Right cardiac atrium (tissue), 5 donors: Measurements from ENCODE around the gene PPP4R2. TPM values are rescaled to one million over a fixed set of nuclear protein-coding genes. Genes with fewer than 3 reads are reported as not detected.

Experiments used
- ATAC-seq, 2 donors: fragments of 200-7000 bp; cut with Tn5 transposase; one replicate each; pipeline versions ENCODE4 v1.8.0 to v1.9.1; 2020; ENCODE audit warnings: moderate library complexity in 2 of 2, mild to moderate bottlenecking in 1 of 2
- DNase-seq, 3 donors: peaks; one replicate each; pipeline ENCODE4 v3.0.0-alpha.2; 2020
- H3K27ac ChIP-seq: one replicate; pipeline ENCODE4 v1.5.1; 2013; ENCODE audit warnings: mild to moderate bottlenecking, low read length, control low read depth, moderate library complexity
- H3K27me3 ChIP-seq: one replicate; pipeline ENCODE4 v1.6.1; 2013; ENCODE audit not compliant: control insufficient read depth, insufficient read depth
- H3K4me1 ChIP-seq: one replicate; pipeline ENCODE4 v1.6.1; 2013; ENCODE audit warnings: low read length; ENCODE audit not compliant: control insufficient read depth, insufficient read depth
- H3K4me3 ChIP-seq: one replicate; pipeline ENCODE4 v1.5.1; 2013; ENCODE audit warnings: low read length, control low read depth
- H3K9me3 ChIP-seq: one replicate; pipeline ENCODE4 v1.6.1; 2013; ENCODE audit warnings: low read length; ENCODE audit not compliant: control insufficient read depth
- WGBS: extraction: QIAGEN DNeasy Blood & Tissue Kit; methylation state at CpG from one replicate; pipeline ENCODE4 v1.1.7; 2013; 5-methylcytosine and 5-hydroxymethylcytosine counted together
- intact Hi-C, 4 donors: fragments of 100-400 bp; cut with DNase I; formaldehyde crosslinking; loops; one replicate each; pipeline versions ENCODE4 v1.11.0 to v1.14.0; 2022 to 2023
- polyA plus RNA-seq: library from polyadenylated mRNA; stranded (reverse); fragments of 200-250 nt; gene quantifications from one replicate; pipeline ENCODE4 v1.2.3, GENCODE V29; 2013
- total RNA-seq, 4 donors: library from RNA; stranded (reverse); fragmentation: NEBNext Ultra II Directional; extraction: Animal tissue kit (Norgen Biotek cat#: 25700); gene quantifications; one replicate each; pipeline ENCODE4 v1.2.1, GENCODE V29; 2021
- donor health status: healthy with polysubstance abuse.
- donor health status: DM: no; HTN: yes; CAD: no.
- donor health status: DM: no; HTN: no; CAD: no.
- donor health status: DM: no; HTN: yes; CAD: no; lungs with severe emphysema.
- donor health status: DM: yes; HTN: yes; CAD: no.

PPP4R2 gene
- total and polyA plus RNA-seq, 5 donors = 18.3 to 73.7 (median 71.0) TPM

- Histone ChIP-seq H3K9me3 (no peaks in the 10 kb centered on the region), H3K4me3 (no peak overlapping the region), H3K27ac (no peak overlapping the region), H3K4me1 (no peaks in the 10 kb centered on the region), H3K27me3 (no peaks in the 10 kb centered on the region)
- ATAC-seq (no peak), DNase-seq (no peak)
- intact Hi-C loops = no loop called here
- 82% methylated on average over 1 of the region's 1 CpG for WGBS
These were observed 20.3 kb upstream of the PPP4R2 start for GRCh38 chr3:72976281-72976741.

- H3K27me3 ChIP-seq = no peaks in the 10 kb centered on the region
- intact Hi-C loops = no loop called here
- ATAC-seq (no peak), DNase-seq (no peak)
- no peaks in the 10 kb centered on the region for H3K9me3 ChIP-seq
- no peak overlapping the region for H3K27ac ChIP-seq
- WGBS = 74% methylated on average over 5 of the region's 5 CpGs
- H3K4me1 ChIP-seq = no peaks in the 10 kb centered on the region
- no peak overlapping the region for H3K4me3 ChIP-seq
These were observed 19.4 kb upstream of the PPP4R2 start for GRCh38 chr3:72977060-72977808.

GRCh38 chr3:72982609-72983366 lies 13.8 kb upstream of the PPP4R2 start:
- H3K4me1 ChIP-seq = no peaks in the 10 kb centered on the region
- H3K27ac ChIP-seq = no peak overlapping the region
- no peaks in the 10 kb centered on the region for H3K9me3 ChIP-seq
- intact Hi-C loops = no loop called here
- DNase-seq (no peak), ATAC-seq (no peak)
- WGBS = 76% methylated on average over 3 of the region's 3 CpGs
- H3K4me3 ChIP-seq = no peak overlapping the region
- H3K27me3 ChIP-seq = no peaks in the 10 kb centered on the region

- WGBS = 95% methylated on average over 1 of the region's 1 CpG
- DNase-seq (no peak), ATAC-seq (no peak)
- no peak overlapping the region for H3K27ac ChIP-seq
- H3K4me3 ChIP-seq = no peak overlapping the region
- no peaks in the 10 kb centered on the region for H3K9me3 ChIP-seq
- intact Hi-C loops = no loop called here
- H3K27me3 ChIP-seq = no peaks in the 10 kb centered on the region
- H3K4me1 ChIP-seq = no peaks in the 10 kb centered on the region
These were observed 11.0 kb upstream of the PPP4R2 start for GRCh38 chr3:72985576-72985975.

GRCh38 chr3:72990701-72991395 lies 5.8 kb upstream of the PPP4R2 start:
- no peak overlapping the region for H3K27ac ChIP-seq
- no peak overlapping the region for H3K4me3 ChIP-seq
- ATAC-seq (no peak), DNase-seq (no peak)
- WGBS = 89% methylated on average over 5 of the region's 5 CpGs
- intact Hi-C loops = loop anchor here in 3 of 4 donors (10.0 kb wide), 2 partner anchors 46 to 54 kb away; no protein-coding TSS in a partner anchor
- H3K27me3 ChIP-seq = no peaks in the 10 kb centered on the region
- H3K4me1 ChIP-seq = no peaks in the 10 kb centered on the region
- no peaks in the 10 kb centered on the region for H3K9me3 ChIP-seq

GRCh38 chr3:72991522-72991921 lies 5.1 kb upstream of the PPP4R2 start:
- no peaks in the 10 kb centered on the region for H3K9me3 ChIP-seq
- ATAC-seq = no peak
- no peaks in the 10 kb centered on the region for H3K27me3 ChIP-seq
- peaks cover 3% of the 10 kb centered on the region for H3K4me1 ChIP-seq
- no peak overlapping the region for H3K4me3 ChIP-seq
- intact Hi-C loops = loop anchor here in 3 of 4 donors (10.0 kb wide), 2 partner anchors 47 to 53 kb away; no protein-coding TSS in a partner anchor
- WGBS = 80% methylated on average over 2 of the region's 2 CpGs
- DNase-seq = no peak
- H3K27ac ChIP-seq = no peak overlapping the region

GRCh38 chr3:72993391-72993790 lies 3.2 kb upstream of the PPP4R2 start:
- ATAC-seq = no peak
- Histone ChIP-seq H3K4me3 (no peak overlapping the region), H3K4me1 (peaks cover 3% of the 10 kb centered on the region), H3K9me3 (no peaks in the 10 kb centered on the region), H3K27me3 (no peaks in the 10 kb centered on the region), H3K27ac (no peak overlapping the region)
- no peak for DNase-seq
- intact Hi-C loops = loop anchor here in 3 of 4 donors (10.0 kb wide), 2 partner anchors 49 to 51 kb away; no protein-coding TSS in a partner anchor
- WGBS = 73% methylated on average over 6 of the region's 6 CpGs

GRCh38 chr3:72995337-72995736 lies 1.3 kb upstream of the PPP4R2 start:
- DNase-seq = peak in 1 of 3 donors; percentile 52
- Histone ChIP-seq H3K9me3 (no peaks in the 10 kb centered on the region), H3K4me1 (peaks cover 6% of the 10 kb centered on the region), H3K27ac (no peak overlapping the region), H3K4me3 (no peak overlapping the region), H3K27me3 (no peaks in the 10 kb centered on the region)
- ATAC-seq = no peak
- intact Hi-C loops = loop anchor here in 3 of 4 donors (5.0 to 10.0 kb wide), 3 partner anchors 49 to 62 kb away; no protein-coding TSS in a partner anchor
- WGBS = 80% methylated on average over 10 of the region's 10 CpGs

- no peaks in the 10 kb centered on the region for H3K9me3 ChIP-seq
- H3K4me3 ChIP-seq = peak overlapping the region; percentile 99
- H3K4me1 ChIP-seq = peaks cover 6% of the 10 kb centered on the region
- H3K27me3 ChIP-seq = no peaks in the 10 kb centered on the region
- intact Hi-C loops = loop anchor here in 3 of 4 donors (5.0 to 10.0 kb wide), 3 partner anchors 49 to 61 kb away; no protein-coding TSS in a partner anchor
- DNase-seq (peak; percentile 33 to 71 (median 70)), ATAC-seq (no peak)
- WGBS = 79% methylated on average over 20 of the region's 20 CpGs
- peak overlapping the region; percentile 91 for H3K27ac ChIP-seq
These were observed 514 bp upstream of the PPP4R2 start for GRCh38 chr3:72996121-72996472.

- peaks cover 6% of the 10 kb centered on the region for H3K4me1 ChIP-seq
- peak overlapping the region; percentile 95 for H3K27ac ChIP-seq
- under 1% methylated on average over 16 of the region's 16 CpGs for WGBS
- ATAC-seq (peak; percentile 20 to 36), DNase-seq (peak in 1 of 3 donors; percentile 32)
- H3K4me3 ChIP-seq = peak overlapping the region; percentile 99
- no peaks in the 10 kb centered on the region for H3K27me3 ChIP-seq
- intact Hi-C loops = loop anchor here in 3 of 4 donors (5.0 to 10.0 kb wide), 3 partner anchors 47 to 60 kb away; no protein-coding TSS in a partner anchor
- no peaks in the 10 kb centered on the region for H3K9me3 ChIP-seq
These were observed 880 bp downstream of the PPP4R2 start for GRCh38 chr3:72997421-72997961.
